AG09309 (cell line): ENCODE measurements around the gene SERAC1.

ENCODE experiments used
- DNase-seq: peaks from one replicate; pipeline ENCODE4 v3.0.0-alpha.2; 2010; ENCODE audit warnings: low read depth
- H3K4me3 ChIP-seq: 2 replicates; pipeline ENCODE4 v1.5.1; 2011; ENCODE audit warnings: mild to moderate bottlenecking, low read depth, low read length, moderate library complexity; ENCODE audit not compliant: control insufficient read depth
- CTCF ChIP-seq: IDR thresholded peaks from 2 replicates; pipeline ENCODE4 v1.5.1; 2011; ENCODE audit warnings: mild to moderate bottlenecking, low read depth, low read length, inconsistent platforms; ENCODE audit not compliant: insufficient read depth, control insufficient read depth; ENCODE audit errors: missing control alignments

Gene SERAC1

GRCh38 chr6:158205169-158205944 is 37.3 kb upstream of the SERAC1 start:
- no peak overlapping the region for H3K4me3 ChIP-seq
- DNase-seq, result no peak

GRCh38 chr6:158198461-158198860 is 30.4 kb upstream of the SERAC1 start:
- no peak for DNase-seq
- no peak for TF ChIP-seq CTCF

More at GRCh38 chr6:158205169-158205944, 37.3 kb upstream of the SERAC1 start:
- TF ChIP-seq CTCF, result peak; percentile 54

GRCh38 chr6:158194487-158195280 is 26.6 kb upstream of the SERAC1 start:
- DNase-seq, result no peak
- H3K4me3 ChIP-seq, result no peak overlapping the region
- TF ChIP-seq CTCF, result no peak

More at GRCh38 chr6:158198461-158198860, 30.4 kb upstream of the SERAC1 start:
- no peak overlapping the region for H3K4me3 ChIP-seq

- no peak for TF ChIP-seq CTCF
- DNase-seq, result no peak
- H3K4me3 ChIP-seq, result no peak overlapping the region
Measured at GRCh38 chr6:158191761-158192160, 23.7 kb upstream of the SERAC1 start.

GRCh38 chr6:158191032-158191431 is 23.0 kb upstream of the SERAC1 start:
- H3K4me3 ChIP-seq, result no peak overlapping the region
- DNase-seq, result no peak
- no peak for TF ChIP-seq CTCF

- H3K4me3 ChIP-seq, result no peak overlapping the region
- no peak for TF ChIP-seq CTCF
- DNase-seq, result no peak
Measured at GRCh38 chr6:158188591-158188990, 20.5 kb upstream of the SERAC1 start.
